ENCODE data around the gene PMP22.

The PMP22 gene

DNA sequence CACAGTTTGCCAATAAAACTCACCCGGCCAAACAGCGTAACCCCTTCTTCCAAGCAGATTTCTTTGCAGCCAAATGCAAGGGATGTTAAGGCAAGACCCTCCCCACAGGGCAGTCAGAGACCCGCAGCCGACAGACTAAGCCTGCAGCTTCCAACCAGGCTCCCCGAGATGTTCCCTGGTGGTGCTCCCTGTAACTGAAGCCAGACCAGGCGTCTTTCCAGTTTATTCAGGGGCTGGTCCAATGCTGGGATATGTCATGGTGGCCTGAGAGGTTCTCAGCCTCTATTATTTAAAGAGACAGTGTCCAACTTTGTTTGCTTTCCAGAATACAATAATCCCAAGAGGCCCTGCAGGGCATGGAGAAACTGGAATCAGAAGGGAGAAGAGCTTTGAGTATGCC is at the start of gene PMP22:
Gene PMP22, minus strand, starts transcription at position 196 of the 400 bp plus-strand sequence. CDS start 4,599 bp downstream, outside the sequence.
- peaks cover 43 to 46% of the 10 kb centered on the region in 2 donors for H3K4me1 ChIP-seq (ENCODE audit: control insufficient read depth in 1 of 2, insufficient read depth in 2 of 2, low read length in 2 of 2)
- peaks cover 16 to 29% of the 10 kb centered on the region in 2 donors for H3K27me3 ChIP-seq (ENCODE audit: control insufficient read depth in 1 of 2, insufficient read depth in 2 of 2, low read length in 2 of 2)
- H3K4me3 ChIP-seq (ENCODE audit: low read depth in 1 of 2, low read length in 2 of 2) = peak within 1 kb of the TSS; percentile 58 to 59
- peak within 1 kb of the TSS; percentile 10 to 31 for H3K9ac ChIP-seq (ENCODE audit: low read depth in 1 of 2, low read length in 2 of 2)
- H3K27ac ChIP-seq (ENCODE audit: low read depth, low read length) = no peak within 1 kb of the TSS
- H3K9me3 ChIP-seq (ENCODE audit: control insufficient read depth in 1 of 2, low read length in 2 of 2) = no peaks in the 10 kb centered on the region
- no peaks in the 10 kb centered on the region for H3K36me3 ChIP-seq (ENCODE audit: control insufficient read depth in 1 of 2, insufficient read depth in 2 of 2, low read length in 2 of 2)

DNA sequence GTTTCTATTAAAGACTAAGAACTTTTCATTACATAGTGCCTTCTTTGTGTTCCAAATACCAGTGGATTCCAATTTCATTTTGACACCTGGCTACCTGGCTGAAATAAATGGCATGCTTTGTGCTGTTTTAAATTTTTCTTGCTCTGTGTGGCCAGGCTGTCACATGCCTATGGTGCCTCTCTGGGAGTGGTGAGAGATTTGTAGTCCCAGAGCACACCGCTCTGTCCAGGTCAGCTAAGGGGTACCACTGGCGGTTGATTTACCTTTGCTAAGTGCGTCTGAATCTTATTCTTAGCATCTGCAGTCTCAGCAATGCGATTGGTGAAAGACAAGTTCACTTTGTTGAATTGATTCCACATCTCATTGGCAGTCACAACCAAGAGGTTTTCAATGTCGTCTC is 46.9 kb upstream of the PMP22 start:
- Histone ChIP-seq H3K27ac (ENCODE audit: low read depth, low read length) (no peak overlapping the region), H3K9ac (ENCODE audit: low read depth in 1 of 2, low read length in 2 of 2) (no peak overlapping the region), H3K27me3 (ENCODE audit: control insufficient read depth in 1 of 2, insufficient read depth in 2 of 2, low read length in 2 of 2) (no peaks in the 10 kb centered on the region), H3K9me3 (ENCODE audit: control insufficient read depth in 1 of 2, low read length in 2 of 2) (no peaks in the 10 kb centered on the region), H3K4me3 (ENCODE audit: low read depth in 1 of 2, low read length in 2 of 2) (no peak overlapping the region), H3K4me1 (ENCODE audit: control insufficient read depth in 1 of 2, insufficient read depth in 2 of 2, low read length in 2 of 2) (no peaks in the 10 kb centered on the region), H3K36me3 (ENCODE audit: control insufficient read depth in 1 of 2, insufficient read depth in 2 of 2, low read length in 2 of 2) (no peaks in the 10 kb centered on the region)

DNA sequence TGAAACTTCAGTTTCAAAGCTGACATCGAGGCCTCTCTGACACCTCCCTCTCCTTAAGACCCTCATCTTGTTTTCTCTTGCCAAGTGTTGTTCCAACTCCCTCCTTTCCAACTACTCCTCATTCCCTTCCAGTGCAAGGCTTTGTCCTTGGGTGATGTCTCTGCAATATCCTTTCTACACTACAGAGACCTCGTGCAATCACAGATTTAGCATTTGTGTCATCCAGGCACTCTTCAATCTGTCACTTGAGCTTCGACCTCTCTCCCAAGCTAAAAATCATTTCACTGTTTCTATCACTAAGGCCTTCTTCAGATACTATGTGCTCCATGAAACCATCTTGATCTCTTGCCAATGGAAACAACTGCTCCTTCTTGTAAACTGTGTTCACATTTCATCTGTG is 44.7 kb upstream of the PMP22 start:
- Histone ChIP-seq H3K36me3 (ENCODE audit: control insufficient read depth in 1 of 2, insufficient read depth in 2 of 2, low read length in 2 of 2) (no peaks in the 10 kb centered on the region), H3K9ac (ENCODE audit: low read depth in 1 of 2, low read length in 2 of 2) (no peak overlapping the region), H3K27me3 (ENCODE audit: control insufficient read depth in 1 of 2, insufficient read depth in 2 of 2, low read length in 2 of 2) (no peaks in the 10 kb centered on the region), H3K4me3 (ENCODE audit: low read depth in 1 of 2, low read length in 2 of 2) (no peak overlapping the region), H3K27ac (ENCODE audit: low read depth, low read length) (no peak overlapping the region), H3K9me3 (ENCODE audit: control insufficient read depth in 1 of 2, low read length in 2 of 2) (no peaks in the 10 kb centered on the region), H3K4me1 (ENCODE audit: control insufficient read depth in 1 of 2, insufficient read depth in 2 of 2, low read length in 2 of 2) (no peaks in the 10 kb centered on the region)

DNA sequence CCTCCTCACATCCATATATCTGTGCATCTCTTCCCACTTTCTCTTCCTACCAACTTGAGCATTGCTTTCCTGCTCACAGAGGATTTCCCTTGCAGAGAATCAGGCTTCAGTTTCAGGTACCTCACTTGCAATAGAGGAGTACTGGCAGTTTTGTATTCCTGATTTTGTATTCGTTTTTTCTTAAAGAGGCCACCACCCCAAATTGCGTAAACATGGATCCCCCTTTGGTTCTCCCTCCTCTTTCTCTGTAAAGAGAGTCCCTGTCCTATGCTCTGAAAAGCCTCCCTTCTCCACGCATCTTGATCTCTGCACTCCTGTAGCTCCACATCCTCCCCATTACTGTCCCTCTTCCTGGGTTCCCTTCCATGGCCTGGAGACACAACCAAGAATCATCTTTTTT is 44.1 kb upstream of the PMP22 start:
- Histone ChIP-seq H3K9ac (ENCODE audit: low read depth in 1 of 2, low read length in 2 of 2) (no peak overlapping the region), H3K4me1 (ENCODE audit: control insufficient read depth in 1 of 2, insufficient read depth in 2 of 2, low read length in 2 of 2) (no peaks in the 10 kb centered on the region), H3K36me3 (ENCODE audit: control insufficient read depth in 1 of 2, insufficient read depth in 2 of 2, low read length in 2 of 2) (no peaks in the 10 kb centered on the region), H3K27me3 (ENCODE audit: control insufficient read depth in 1 of 2, insufficient read depth in 2 of 2, low read length in 2 of 2) (no peaks in the 10 kb centered on the region), H3K27ac (ENCODE audit: low read depth, low read length) (no peak overlapping the region), H3K9me3 (ENCODE audit: control insufficient read depth in 1 of 2, low read length in 2 of 2) (no peaks in the 10 kb centered on the region), H3K4me3 (ENCODE audit: low read depth in 1 of 2, low read length in 2 of 2) (no peak overlapping the region)

DNA sequence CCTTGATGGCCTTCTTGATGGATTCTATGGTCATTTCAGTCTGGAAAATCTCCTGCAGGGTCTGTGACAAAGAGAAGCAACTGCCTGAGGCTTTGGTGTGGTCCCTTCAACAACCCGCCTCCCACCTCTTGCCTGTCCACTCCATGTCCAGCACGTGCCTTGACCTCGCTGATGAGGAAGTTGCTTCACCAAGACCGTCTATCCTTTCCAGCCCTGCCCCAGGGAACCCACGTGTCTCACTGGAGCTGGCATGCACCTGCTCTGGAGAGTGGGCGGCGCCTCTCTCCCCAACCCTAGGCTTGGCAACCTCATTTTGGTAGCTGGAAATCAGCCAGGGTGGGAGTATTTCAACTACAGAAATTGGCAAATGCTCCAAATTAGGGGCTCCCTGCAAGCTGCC is 43.6 kb upstream of the PMP22 start:
- H3K27me3 ChIP-seq (ENCODE audit: control insufficient read depth in 1 of 2, insufficient read depth in 2 of 2, low read length in 2 of 2) = no peaks in the 10 kb centered on the region
- H3K9ac ChIP-seq (ENCODE audit: low read depth in 1 of 2, low read length in 2 of 2) = no peak overlapping the region
- no peak overlapping the region for H3K27ac ChIP-seq (ENCODE audit: low read depth, low read length)
- no peak overlapping the region for H3K4me3 ChIP-seq (ENCODE audit: low read depth in 1 of 2, low read length in 2 of 2)
- H3K36me3 ChIP-seq (ENCODE audit: control insufficient read depth in 1 of 2, insufficient read depth in 2 of 2, low read length in 2 of 2) = no peaks in the 10 kb centered on the region
- no peaks in the 10 kb centered on the region for H3K9me3 ChIP-seq (ENCODE audit: control insufficient read depth in 1 of 2, low read length in 2 of 2)
- H3K4me1 ChIP-seq (ENCODE audit: control insufficient read depth in 1 of 2, insufficient read depth in 2 of 2, low read length in 2 of 2) = no peaks in the 10 kb centered on the region

DNA sequence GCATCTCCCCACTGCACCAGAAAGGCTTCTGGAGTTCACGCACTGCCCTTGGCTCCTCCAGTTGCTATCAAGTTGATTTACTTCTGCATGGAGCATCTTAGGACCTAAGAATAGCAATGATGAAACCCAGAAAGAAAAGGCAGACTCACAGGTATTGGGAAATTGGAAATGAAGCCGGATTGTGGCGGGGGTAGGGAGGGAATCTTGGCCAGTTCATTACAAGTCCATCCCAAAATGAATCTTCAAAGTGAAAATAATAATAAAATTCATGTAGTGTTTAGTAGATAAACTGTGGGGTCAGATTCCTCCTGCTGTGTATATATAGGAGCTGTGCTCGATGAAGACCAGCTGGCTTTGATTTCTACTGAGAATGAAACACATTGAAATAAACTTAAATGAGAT is 42.6 kb upstream of the PMP22 start:
- H3K9ac ChIP-seq (ENCODE audit: low read depth in 1 of 2, low read length in 2 of 2) = no peak overlapping the region
- no peaks in the 10 kb centered on the region for H3K9me3 ChIP-seq (ENCODE audit: control insufficient read depth in 1 of 2, low read length in 2 of 2)
- H3K27ac ChIP-seq (ENCODE audit: low read depth, low read length) = no peak overlapping the region
- H3K36me3 ChIP-seq (ENCODE audit: control insufficient read depth in 1 of 2, insufficient read depth in 2 of 2, low read length in 2 of 2) = no peaks in the 10 kb centered on the region
- no peaks in the 10 kb centered on the region for H3K4me1 ChIP-seq (ENCODE audit: control insufficient read depth in 1 of 2, insufficient read depth in 2 of 2, low read length in 2 of 2)
- no peaks in the 10 kb centered on the region for H3K27me3 ChIP-seq (ENCODE audit: control insufficient read depth in 1 of 2, insufficient read depth in 2 of 2, low read length in 2 of 2)
- H3K4me3 ChIP-seq (ENCODE audit: low read depth in 1 of 2, low read length in 2 of 2) = no peak overlapping the region

DNA sequence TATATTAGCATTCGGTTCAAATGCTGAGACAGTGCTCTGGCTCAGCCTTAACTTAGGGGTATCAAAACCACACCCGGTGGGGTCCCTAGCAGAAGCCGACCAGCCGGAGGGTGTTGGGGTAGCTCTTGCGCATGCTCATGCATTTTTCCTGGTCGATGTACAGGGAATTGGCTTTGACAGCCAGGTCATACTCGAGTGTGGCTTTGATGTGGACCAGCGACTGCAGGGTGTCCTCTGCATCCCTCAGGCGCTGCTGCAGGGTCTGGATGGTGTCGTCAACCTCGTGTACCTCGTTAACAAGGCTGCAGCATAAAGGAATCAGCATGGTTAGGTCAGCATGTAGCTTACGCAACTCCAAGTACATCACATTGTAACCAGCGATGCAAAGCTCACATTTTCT is 38.7 kb upstream of the PMP22 start:
- Histone ChIP-seq H3K27me3 (ENCODE audit: control insufficient read depth in 1 of 2, insufficient read depth in 2 of 2, low read length in 2 of 2) (no peaks in the 10 kb centered on the region), H3K36me3 (ENCODE audit: control insufficient read depth in 1 of 2, insufficient read depth in 2 of 2, low read length in 2 of 2) (no peaks in the 10 kb centered on the region), H3K9ac (ENCODE audit: low read depth in 1 of 2, low read length in 2 of 2) (no peak overlapping the region), H3K4me3 (ENCODE audit: low read depth in 1 of 2, low read length in 2 of 2) (no peak overlapping the region), H3K4me1 (ENCODE audit: control insufficient read depth in 1 of 2, insufficient read depth in 2 of 2, low read length in 2 of 2) (no peaks in the 10 kb centered on the region), H3K27ac (ENCODE audit: low read depth, low read length) (no peak overlapping the region), H3K9me3 (ENCODE audit: control insufficient read depth in 1 of 2, low read length in 2 of 2) (no peaks in the 10 kb centered on the region)

DNA sequence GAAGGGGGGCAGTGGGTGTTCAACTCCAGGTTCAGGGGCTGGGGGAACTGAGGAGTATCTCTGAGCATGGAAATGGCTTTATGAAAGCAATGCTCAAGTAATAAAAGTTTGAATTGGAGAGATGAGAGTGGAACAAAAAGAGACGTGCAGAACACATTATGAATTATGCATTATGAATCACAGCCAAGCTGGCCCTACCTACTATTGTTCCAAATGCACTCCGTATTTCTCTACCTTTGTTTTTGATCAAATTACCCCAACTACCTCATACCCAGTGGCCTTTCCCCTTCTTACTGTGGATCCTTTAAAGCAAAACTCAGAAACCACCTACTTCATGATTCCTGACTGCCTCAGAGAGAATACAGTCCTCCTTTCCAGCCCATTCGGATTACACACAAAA is 38.1 kb upstream of the PMP22 start:
- Histone ChIP-seq H3K4me1 (ENCODE audit: control insufficient read depth in 1 of 2, insufficient read depth in 2 of 2, low read length in 2 of 2) (no peaks in the 10 kb centered on the region), H3K4me3 (ENCODE audit: low read depth in 1 of 2, low read length in 2 of 2) (no peak overlapping the region), H3K36me3 (ENCODE audit: control insufficient read depth in 1 of 2, insufficient read depth in 2 of 2, low read length in 2 of 2) (no peaks in the 10 kb centered on the region), H3K9me3 (ENCODE audit: control insufficient read depth in 1 of 2, low read length in 2 of 2) (no peaks in the 10 kb centered on the region), H3K9ac (ENCODE audit: low read depth in 1 of 2, low read length in 2 of 2) (no peak overlapping the region), H3K27me3 (ENCODE audit: control insufficient read depth in 1 of 2, insufficient read depth in 2 of 2, low read length in 2 of 2) (no peaks in the 10 kb centered on the region), H3K27ac (ENCODE audit: low read depth, low read length) (no peak overlapping the region)

DNA sequence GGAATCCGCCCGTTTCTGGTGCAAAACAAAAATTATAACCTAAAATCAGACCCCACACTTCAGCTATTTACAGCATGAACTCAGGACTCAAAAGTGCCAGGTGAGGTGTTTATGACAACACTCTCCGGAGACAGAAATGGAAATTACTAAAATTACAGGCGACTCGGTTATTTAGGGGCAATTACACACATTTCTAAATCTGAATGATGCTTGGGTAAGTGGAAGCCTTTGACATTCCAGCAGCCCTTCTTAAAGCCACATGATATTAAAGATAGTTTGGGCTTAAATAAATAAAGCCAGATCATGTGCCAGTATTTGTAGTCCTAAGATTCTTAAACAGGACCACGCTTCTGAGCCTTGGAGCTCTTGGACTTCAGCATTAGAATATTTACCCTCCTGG is 36.7 kb upstream of the PMP22 start:
- H3K27me3 ChIP-seq (ENCODE audit: control insufficient read depth in 1 of 2, insufficient read depth in 2 of 2, low read length in 2 of 2) = no peaks in the 10 kb centered on the region
- no peaks in the 10 kb centered on the region for H3K36me3 ChIP-seq (ENCODE audit: control insufficient read depth in 1 of 2, insufficient read depth in 2 of 2, low read length in 2 of 2)
- no peak overlapping the region for H3K4me3 ChIP-seq (ENCODE audit: low read depth in 1 of 2, low read length in 2 of 2)
- no peaks in the 10 kb centered on the region for H3K9me3 ChIP-seq (ENCODE audit: control insufficient read depth in 1 of 2, low read length in 2 of 2)
- H3K27ac ChIP-seq (ENCODE audit: low read depth, low read length) = no peak overlapping the region
- H3K4me1 ChIP-seq (ENCODE audit: control insufficient read depth in 1 of 2, insufficient read depth in 2 of 2, low read length in 2 of 2) = no peaks in the 10 kb centered on the region
- no peak overlapping the region for H3K9ac ChIP-seq (ENCODE audit: low read depth in 1 of 2, low read length in 2 of 2)

DNA sequence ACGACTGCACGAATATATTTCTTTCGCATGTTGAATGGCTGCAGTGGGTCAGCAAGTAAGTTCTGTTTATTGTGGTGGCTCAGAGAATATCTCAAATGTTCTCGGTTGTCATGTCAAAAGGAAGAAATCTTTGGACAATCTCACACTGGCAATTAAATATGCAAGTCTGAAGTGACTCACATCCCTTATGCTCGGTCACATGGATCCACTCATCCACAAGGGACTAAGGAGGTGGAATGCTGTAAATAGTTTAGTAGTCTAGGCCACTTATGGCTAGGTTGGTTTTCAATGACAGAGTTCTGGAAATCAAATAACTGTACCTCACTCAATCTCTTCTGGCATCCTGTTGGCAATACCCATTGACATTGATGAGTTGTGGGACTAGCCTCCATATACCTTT is 33.0 kb upstream of the PMP22 start:
- H3K4me3 ChIP-seq (ENCODE audit: low read depth in 1 of 2, low read length in 2 of 2) = no peak overlapping the region
- no peaks in the 10 kb centered on the region for H3K36me3 ChIP-seq (ENCODE audit: control insufficient read depth in 1 of 2, insufficient read depth in 2 of 2, low read length in 2 of 2)
- H3K27me3 ChIP-seq (ENCODE audit: control insufficient read depth in 1 of 2, insufficient read depth in 2 of 2, low read length in 2 of 2) = no peaks in the 10 kb centered on the region
- H3K9me3 ChIP-seq (ENCODE audit: control insufficient read depth in 1 of 2, low read length in 2 of 2) = no peaks in the 10 kb centered on the region
- no peaks in the 10 kb centered on the region for H3K4me1 ChIP-seq (ENCODE audit: control insufficient read depth in 1 of 2, insufficient read depth in 2 of 2, low read length in 2 of 2)
- no peak overlapping the region for H3K27ac ChIP-seq (ENCODE audit: low read depth, low read length)
- H3K9ac ChIP-seq (ENCODE audit: low read depth in 1 of 2, low read length in 2 of 2) = no peak overlapping the region

DNA sequence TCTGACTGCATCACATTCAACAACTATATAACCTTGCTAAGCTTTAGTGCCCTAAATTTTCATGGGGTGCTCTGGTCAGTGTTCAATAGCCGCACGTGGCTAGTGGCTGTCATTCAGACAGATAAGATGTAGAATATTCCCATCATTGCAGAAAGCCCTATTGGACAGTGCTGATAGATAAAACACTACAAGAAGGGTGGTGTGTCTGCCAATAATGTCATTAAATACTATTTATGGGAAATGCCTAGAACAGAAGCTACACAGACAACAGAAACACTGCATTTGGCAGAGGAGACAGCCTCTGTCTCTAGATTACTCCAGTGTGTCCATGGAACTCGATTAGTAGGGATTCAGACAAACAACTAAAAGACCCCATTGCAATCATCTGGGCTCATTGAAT is 28.4 kb upstream of the PMP22 start:
- Histone ChIP-seq H3K4me3 (ENCODE audit: low read depth in 1 of 2, low read length in 2 of 2) (no peak overlapping the region), H3K27ac (ENCODE audit: low read depth, low read length) (no peak overlapping the region), H3K9ac (ENCODE audit: low read depth in 1 of 2, low read length in 2 of 2) (no peak overlapping the region), H3K4me1 (ENCODE audit: control insufficient read depth in 1 of 2, insufficient read depth in 2 of 2, low read length in 2 of 2) (no peaks in the 10 kb centered on the region), H3K36me3 (ENCODE audit: control insufficient read depth in 1 of 2, insufficient read depth in 2 of 2, low read length in 2 of 2) (no peaks in the 10 kb centered on the region), H3K27me3 (ENCODE audit: control insufficient read depth in 1 of 2, insufficient read depth in 2 of 2, low read length in 2 of 2) (no peaks in the 10 kb centered on the region), H3K9me3 (ENCODE audit: control insufficient read depth in 1 of 2, low read length in 2 of 2) (no peaks in the 10 kb centered on the region)
